GM23338 (cell line): ENCODE results near the gene DAND5.

ENCODE experiments used
- EZH2 ChIP-seq: fragments of 200-600 bp; sonication (generic); IDR thresholded peaks from one replicate; pipeline ENCODE4 v1.8.0; 2017; ENCODE audit warnings: antibody characterized with exemption, mild to moderate bottlenecking, low read depth; ENCODE audit not compliant: unreplicated experiment
- JUNB ChIP-seq: IDR thresholded peaks from one replicate; pipeline ENCODE4 v1.6.1; 2016; ENCODE audit warnings: antibody characterized with exemption; ENCODE audit not compliant: unreplicated experiment
- NANOG ChIP-seq: IDR thresholded peaks from 2 replicates; pipeline ENCODE4 v1.6.1; 2016; ENCODE audit warnings: antibody characterized with exemption, borderline replicate concordance
- POLR2AphosphoS5 ChIP-seq: IDR thresholded peaks from 2 replicates; pipeline ENCODE4 v1.6.1; 2016; ENCODE audit warnings: antibody characterized with exemption, low read depth
- TF ChIP-seq, protein P1 (sequence below): IDR thresholded peaks from one replicate; pipeline ENCODE4 v1.6.1; 2018; ENCODE audit warnings: antibody characterized with exemption; ENCODE audit not compliant: unreplicated experiment
- TF ChIP-seq, protein P2 (sequence below), 2 experiments: fragments of 200-600 bp in 1 of 2; sonication (generic) in 1 of 2; conservative IDR thresholded peaks; 2 replicates each; pipeline versions ENCODE4 v1.5.1 to v1.6.1; 2016 to 2017; ENCODE audit warnings: antibody characterized with exemption in 2 of 2, low read depth in 2 of 2, mild to moderate bottlenecking in 2 of 2, moderate library complexity in 1 of 2

- no peak for TF ChIP-seq POLR2AphosphoS5
- TF ChIP-seq, protein P1, sequence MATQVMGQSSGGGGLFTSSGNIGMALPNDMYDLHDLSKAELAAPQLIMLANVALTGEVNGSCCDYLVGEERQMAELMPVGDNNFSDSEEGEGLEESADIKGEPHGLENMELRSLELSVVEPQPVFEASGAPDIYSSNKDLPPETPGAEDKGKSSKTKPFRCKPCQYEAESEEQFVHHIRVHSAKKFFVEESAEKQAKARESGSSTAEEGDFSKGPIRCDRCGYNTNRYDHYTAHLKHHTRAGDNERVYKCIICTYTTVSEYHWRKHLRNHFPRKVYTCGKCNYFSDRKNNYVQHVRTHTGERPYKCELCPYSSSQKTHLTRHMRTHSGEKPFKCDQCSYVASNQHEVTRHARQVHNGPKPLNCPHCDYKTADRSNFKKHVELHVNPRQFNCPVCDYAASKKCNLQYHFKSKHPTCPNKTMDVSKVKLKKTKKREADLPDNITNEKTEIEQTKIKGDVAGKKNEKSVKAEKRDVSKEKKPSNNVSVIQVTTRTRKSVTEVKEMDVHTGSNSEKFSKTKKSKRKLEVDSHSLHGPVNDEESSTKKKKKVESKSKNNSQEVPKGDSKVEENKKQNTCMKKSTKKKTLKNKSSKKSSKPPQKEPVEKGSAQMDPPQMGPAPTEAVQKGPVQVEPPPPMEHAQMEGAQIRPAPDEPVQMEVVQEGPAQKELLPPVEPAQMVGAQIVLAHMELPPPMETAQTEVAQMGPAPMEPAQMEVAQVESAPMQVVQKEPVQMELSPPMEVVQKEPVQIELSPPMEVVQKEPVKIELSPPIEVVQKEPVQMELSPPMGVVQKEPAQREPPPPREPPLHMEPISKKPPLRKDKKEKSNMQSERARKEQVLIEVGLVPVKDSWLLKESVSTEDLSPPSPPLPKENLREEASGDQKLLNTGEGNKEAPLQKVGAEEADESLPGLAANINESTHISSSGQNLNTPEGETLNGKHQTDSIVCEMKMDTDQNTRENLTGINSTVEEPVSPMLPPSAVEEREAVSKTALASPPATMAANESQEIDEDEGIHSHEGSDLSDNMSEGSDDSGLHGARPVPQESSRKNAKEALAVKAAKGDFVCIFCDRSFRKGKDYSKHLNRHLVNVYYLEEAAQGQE, result no peak
- TF ChIP-seq, protein P2, sequence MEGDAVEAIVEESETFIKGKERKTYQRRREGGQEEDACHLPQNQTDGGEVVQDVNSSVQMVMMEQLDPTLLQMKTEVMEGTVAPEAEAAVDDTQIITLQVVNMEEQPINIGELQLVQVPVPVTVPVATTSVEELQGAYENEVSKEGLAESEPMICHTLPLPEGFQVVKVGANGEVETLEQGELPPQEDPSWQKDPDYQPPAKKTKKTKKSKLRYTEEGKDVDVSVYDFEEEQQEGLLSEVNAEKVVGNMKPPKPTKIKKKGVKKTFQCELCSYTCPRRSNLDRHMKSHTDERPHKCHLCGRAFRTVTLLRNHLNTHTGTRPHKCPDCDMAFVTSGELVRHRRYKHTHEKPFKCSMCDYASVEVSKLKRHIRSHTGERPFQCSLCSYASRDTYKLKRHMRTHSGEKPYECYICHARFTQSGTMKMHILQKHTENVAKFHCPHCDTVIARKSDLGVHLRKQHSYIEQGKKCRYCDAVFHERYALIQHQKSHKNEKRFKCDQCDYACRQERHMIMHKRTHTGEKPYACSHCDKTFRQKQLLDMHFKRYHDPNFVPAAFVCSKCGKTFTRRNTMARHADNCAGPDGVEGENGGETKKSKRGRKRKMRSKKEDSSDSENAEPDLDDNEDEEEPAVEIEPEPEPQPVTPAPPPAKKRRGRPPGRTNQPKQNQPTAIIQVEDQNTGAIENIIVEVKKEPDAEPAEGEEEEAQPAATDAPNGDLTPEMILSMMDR (conservative IDR thresholded peaks at IDR 0.05; ENCODE audit: low read depth in 2 of 2), result no peak
- TF ChIP-seq EZH2, result no peak
- no peak for TF ChIP-seq NANOG
- TF ChIP-seq JUNB, result no peak
Measured at GRCh38 chr19:12979974-12980373, 10.6 kb downstream of the DAND5 start.
